HCT116 (cell line): ENCODE data around the gene SYNDIG1. TPM values are rescaled to one million over a fixed set of nuclear protein-coding genes. Genes with fewer than 3 reads are reported as not detected.

Experiments
- ATAC-seq: fragments of 200-7000 bp; cut with Tn5 transposase; 2 replicates; pipeline ENCODE4 v1.9.1; 2020; ENCODE audit warnings: mild to moderate bottlenecking, moderate library complexity
- BruUV-seq: library from RNA; stranded (reverse); fragments of 400-500 nt; replicated peaks from 2 replicates; lab custom pipeline; 2021; lab: Mats Ljungman, UMichigan
- CTCF ChIA-PET: fragments of 300-600 bp; sonication (Branson Sonifier 250); formaldehyde crosslinking; loops from one replicate; lab custom pipeline; 2021; ENCODE audit warnings: antibody characterized with exemption; lab: Charles Lee
- POLR2A ChIA-PET: fragments of 300-600, 350-600 bp; sonication (Branson Sonifier 250); formaldehyde crosslinking; loops from one replicate; lab custom pipeline; 2021; ENCODE audit warnings: antibody characterized with exemption; lab: Charles Lee
- RAD21 ChIA-PET, 2 experiments: fragments of 300-600 bp; sonication (Branson Sonifier 250); formaldehyde crosslinking; loops; one replicate each; lab custom pipeline; 2023; ENCODE audit warnings: low total read pairs in 2 of 2; ENCODE audit not compliant: uncharacterized antibody in 2 of 2, unreplicated experiment in 2 of 2, low non-redundant PET in 1 of 2; lab: Charles Lee
- DNase-seq: peaks from one replicate; pipeline ENCODE4 v3.0.0-alpha.2; 2010; ENCODE audit warnings: low read depth, low spot score
- H2AFZ ChIP-seq: fragments of 200-600 bp; shearing (Covaris generic), sonication (generic); 2 replicates; pipeline ENCODE4 v1.6.1; 2017; ENCODE audit warnings: low read depth, mixed run types, mixed read lengths, antibody characterized with exemption, low read length; ENCODE audit not compliant: poor library complexity, severe bottlenecking
- H3K27ac ChIP-seq: 2 replicates; pipeline ENCODE4 v1.5.1; 2012; ENCODE audit warnings: low read depth, low read length
- H3K27me3 ChIP-seq: fragments of 200-600 bp; sonication (generic); 2 replicates; pipeline ENCODE4 v1.6.1; 2016; ENCODE audit warnings: mixed run types, low read length, mixed read lengths; ENCODE audit not compliant: insufficient read depth
- H3K36me3 ChIP-seq, 2 experiments: fragments of 200-500 bp in 1 of 2; fragments of 200-600 bp in 1 of 2; sonication (Bioruptor generic) in 1 of 2; sonication (generic) in 1 of 2; 2 replicates each; pipeline versions ENCODE4 v1.5.1 to v1.6.1; 2014 to 2016; ENCODE audit warnings: low read length in 2 of 2, inconsistent platforms in 1 of 2, mixed read lengths in 1 of 2, mixed run types in 1 of 2; ENCODE audit not compliant: insufficient read depth in 2 of 2, control insufficient read depth in 1 of 2
- H3K4me1 ChIP-seq, 2 experiments: fragments of 200-600 bp in 1 of 2; sonication (generic) in 1 of 2; 2 replicates each; pipeline versions ENCODE4 v1.5.1 to v1.6.1; 2012 to 2017; ENCODE audit warnings: low read length in 2 of 2, inconsistent platforms in 1 of 2, mild to moderate bottlenecking in 1 of 2, mixed read lengths in 1 of 2, mixed run types in 1 of 2, moderate library complexity in 1 of 2; ENCODE audit not compliant: insufficient read depth in 2 of 2, control insufficient read depth in 1 of 2
- H3K4me2 ChIP-seq: fragments of 200-600 bp; sonication (generic); 2 replicates; pipeline ENCODE4 v1.6.1; 2017; ENCODE audit warnings: mixed run types, low read length, mixed read lengths
- H3K4me3 ChIP-seq, 2 experiments: fragments of 200-600 bp in 1 of 2; sonication (generic) in 1 of 2; replicated peaks in 1 of 2; 2 replicates each; pipeline ENCODE4 v1.5.1; 2011 to 2016; ENCODE audit warnings: low read length in 2 of 2, control low read depth in 1 of 2, low read depth in 1 of 2, mild to moderate bottlenecking in 1 of 2, mixed read lengths in 1 of 2, mixed run types in 1 of 2
- H3K79me2 ChIP-seq: fragments of 200-600 bp; sonication (generic); 2 replicates; pipeline ENCODE4 v1.6.1; 2017; ENCODE audit warnings: mild to moderate bottlenecking, mixed run types, low read length, moderate library complexity, mixed read lengths; ENCODE audit not compliant: insufficient read depth
- H3K9ac ChIP-seq: fragments of 200-600 bp; sonication (generic); 2 replicates; pipeline ENCODE4 v1.6.1; 2016; ENCODE audit warnings: low read length, mixed read lengths
- H3K9me2 ChIP-seq: fragments of 200-600 bp; sonication (generic), shearing (Covaris generic); 2 replicates; pipeline ENCODE4 v1.6.1; 2017; ENCODE audit warnings: mixed run types, mild to moderate bottlenecking, moderate library complexity; ENCODE audit not compliant: insufficient read depth
- H3K9me3 ChIP-seq, 2 experiments: fragments of 200-500 bp in 1 of 2; fragments of 200-600 bp in 1 of 2; sonication (Bioruptor generic) in 1 of 2; sonication (generic) in 1 of 2; 2 replicates each; pipeline ENCODE4 v1.6.1; 2014 to 2017; ENCODE audit warnings: low read length in 2 of 2, mixed read lengths in 2 of 2, inconsistent platforms in 1 of 2, low read depth in 1 of 2, mild to moderate bottlenecking in 1 of 2, mixed run types in 1 of 2, moderate library complexity in 1 of 2; ENCODE audit not compliant: control insufficient read depth in 1 of 2, insufficient read depth in 1 of 2
- H4K20me1 ChIP-seq: fragments of 200-600 bp; sonication (generic), shearing (Covaris generic); 2 replicates; pipeline ENCODE4 v1.6.1; 2017; ENCODE audit warnings: mixed run types, mild to moderate bottlenecking, moderate library complexity; ENCODE audit not compliant: insufficient read depth
- ATF3 ChIP-seq: IDR thresholded peaks from 2 replicates; pipeline ENCODE4 v1.6.1; 2012
- CBX3 ChIP-seq: IDR thresholded peaks from 2 replicates; pipeline ENCODE4 v1.6.1; 2012; ENCODE audit warnings: low read depth
- CTCF ChIP-seq, 3 experiments: fragments of 200-600 bp in 1 of 3; sonication (generic) in 1 of 3; IDR thresholded peaks in 2 of 3; conservative IDR thresholded peaks in 1 of 3; 2 replicates each; pipeline ENCODE4 v1.5.1; 2012 to 2017; ENCODE audit warnings: low read depth in 2 of 3, low read length in 2 of 3, antibody characterized with exemption in 1 of 3, borderline replicate concordance in 1 of 3, control low read depth in 1 of 3, mild to moderate bottlenecking in 1 of 3, mixed read lengths in 1 of 3, mixed run types in 1 of 3, moderate library complexity in 1 of 3; ENCODE audit not compliant: insufficient read depth in 1 of 3
- EGR1 ChIP-seq: IDR thresholded peaks from 2 replicates; pipeline ENCODE4 v1.6.1; 2012; ENCODE audit warnings: low read depth
- EZH2 ChIP-seq: fragments of 200-600 bp; sonication (generic); IDR thresholded peaks from 2 replicates; pipeline ENCODE4 v1.6.1; 2017; ENCODE audit warnings: antibody characterized with exemption, mixed run types
- FOSL1 ChIP-seq: IDR thresholded peaks from 2 replicates; pipeline ENCODE4 v1.6.1; 2012; ENCODE audit warnings: low read depth
- MAX ChIP-seq: IDR thresholded peaks from 2 replicates; pipeline ENCODE4 v1.6.1; 2012
- POLR2AphosphoS5 ChIP-seq: IDR thresholded peaks from 2 replicates; pipeline ENCODE4 v1.6.1; 2011; ENCODE audit warnings: mild to moderate bottlenecking, low read depth, low read length, moderate library complexity
- SIN3A ChIP-seq: IDR thresholded peaks from 2 replicates; pipeline ENCODE4 v1.6.1; 2012; ENCODE audit warnings: low read depth
- TCF7L2 ChIP-seq: IDR thresholded peaks from 2 replicates; pipeline ENCODE4 v1.7.0; 2011; ENCODE audit warnings: borderline replicate concordance, inconsistent platforms; ENCODE audit not compliant: insufficient read depth, insufficient read length; ENCODE audit errors: extremely low read depth
- intact Hi-C: fragments of 100-400 bp; cut with micrococcal nuclease; formaldehyde crosslinking; loops from 2 replicates; pipeline ENCODE4 v1.10.0; 2022
- total RNA-seq: library from RNA; stranded (reverse); gene quantifications from one replicate; pipeline ENCODE4 v1.2.1, GENCODE V29; 2021; ENCODE audit not compliant: unreplicated experiment

Gene SYNDIG1
- total RNA-seq, 1 experiment from 2014 or later, result not detected

GRCh38 chr20:24640686-24641085 lies 171.3 kb downstream of the SYNDIG1 start:
- intact Hi-C loops, result no loop called here
- RAD21 ChIA-PET, result no interaction called here
- CTCF ChIA-PET, result no interaction called here
- Histone ChIP-seq H3K4me2 (no peak overlapping the region), H3K9me3 (no peaks in the 10 kb centered on the region), H3K27me3 (peaks cover 22% of the 10 kb centered on the region; the same call in 1 of the 2 replicates), H3K79me2 (no peaks in the 10 kb centered on the region), H3K36me3 (no peaks in the 10 kb centered on the region), H3K9ac (no peak overlapping the region), H3K4me1 (no peaks in the 10 kb centered on the region), H4K20me1 (no peaks in the 10 kb centered on the region), H3K4me3 (no peak overlapping the region), H3K9me2 (no peaks in the 10 kb centered on the region), H3K27ac (no peak overlapping the region), H2AFZ (no peak overlapping the region)
- ATAC-seq, result no peak
- POLR2A ChIA-PET, result no interaction called here
- DNase-seq, result no peak
- TF ChIP-seq CTCF (IDR thresholded peaks at IDR 0.05 in 2 of 3, conservative IDR thresholded peaks at IDR 0.05 in 1 of 3; ENCODE audit: borderline replicate concordance in 1 of 3, insufficient read depth in 1 of 3, low read depth in 2 of 3, low read length in 2 of 3) (no peak), EZH2 (no peak), ATF3 (no peak), MAX (no peak), TCF7L2 (no peak), FOSL1 (no peak), SIN3A (no peak), CBX3 (no peak), EGR1 (no peak), POLR2AphosphoS5 (no peak)
- BruUV-seq, result no TSS peak
